Neural progenitor cell (in vitro differentiated cells): Measurements from ENCODE around the gene ZBTB46.

Experiments
- CTCF ChIP-seq: fragments of 200-600 bp; sonication (generic); IDR thresholded peaks from 2 replicates; pipeline ENCODE4 v1.5.1; 2017; ENCODE audit warnings: antibody characterized with exemption, mild to moderate bottlenecking
- EZH2 ChIP-seq: fragments of 200-600 bp; sonication (generic); IDR thresholded peaks from 2 replicates; pipeline ENCODE4 v1.6.1; 2017; ENCODE audit warnings: antibody characterized with exemption, mild to moderate bottlenecking, moderate library complexity

GRCh38 chr20:63740627-63741353 lies 90.3 kb downstream of the ZBTB46 start:
- no peak for TF ChIP-seq EZH2
- no peak for TF ChIP-seq CTCF
